ENCODE measurements around the gene ATP6V0A1.
A peak's percentile ranks its signal among the peaks of the same experiment; 100 is the strongest.
"Not testable (repeated sequence)": the region's sequence is repeated elsewhere in the genome, so short reads cannot be mapped to it uniquely, and the experiment has no call there.

The ATP6V0A1 gene

DNA sequence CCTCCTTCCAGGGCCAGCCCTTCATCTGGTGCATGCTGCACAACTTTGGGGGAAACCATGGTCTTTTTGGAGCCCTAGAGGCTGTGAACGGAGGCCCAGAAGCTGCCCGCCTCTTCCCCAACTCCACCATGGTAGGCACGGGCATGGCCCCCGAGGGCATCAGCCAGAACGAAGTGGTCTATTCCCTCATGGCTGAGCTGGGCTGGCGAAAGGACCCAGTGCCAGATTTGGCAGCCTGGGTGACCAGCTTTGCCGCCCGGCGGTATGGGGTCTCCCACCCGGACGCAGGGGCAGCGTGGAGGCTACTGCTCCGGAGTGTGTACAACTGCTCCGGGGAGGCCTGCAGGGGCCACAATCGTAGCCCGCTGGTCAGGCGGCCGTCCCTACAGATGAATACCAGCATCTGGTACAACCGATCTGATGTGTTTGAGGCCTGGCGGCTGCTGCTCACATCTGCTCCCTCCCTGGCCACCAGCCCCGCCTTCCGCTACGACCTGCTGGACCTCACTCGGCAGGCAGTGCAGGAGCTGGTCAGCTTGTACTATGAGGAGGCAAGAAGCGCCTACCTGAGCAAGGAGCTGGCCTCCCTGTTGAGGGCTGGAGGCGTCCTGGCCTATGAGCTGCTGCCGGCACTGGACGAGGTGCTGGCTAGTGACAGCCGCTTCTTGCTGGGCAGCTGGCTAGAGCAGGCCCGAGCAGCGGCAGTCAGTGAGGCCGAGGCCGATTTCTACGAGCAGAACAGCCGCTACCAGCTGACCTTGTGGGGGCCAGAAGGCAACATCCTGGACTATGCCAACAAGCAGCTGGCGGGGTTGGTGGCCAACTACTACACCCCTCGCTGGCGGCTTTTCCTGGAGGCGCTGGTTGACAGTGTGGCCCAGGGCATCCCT, 84.8 kb downstream of the ATP6V0A1 start:
- DNase-seq = no peak

DNA sequence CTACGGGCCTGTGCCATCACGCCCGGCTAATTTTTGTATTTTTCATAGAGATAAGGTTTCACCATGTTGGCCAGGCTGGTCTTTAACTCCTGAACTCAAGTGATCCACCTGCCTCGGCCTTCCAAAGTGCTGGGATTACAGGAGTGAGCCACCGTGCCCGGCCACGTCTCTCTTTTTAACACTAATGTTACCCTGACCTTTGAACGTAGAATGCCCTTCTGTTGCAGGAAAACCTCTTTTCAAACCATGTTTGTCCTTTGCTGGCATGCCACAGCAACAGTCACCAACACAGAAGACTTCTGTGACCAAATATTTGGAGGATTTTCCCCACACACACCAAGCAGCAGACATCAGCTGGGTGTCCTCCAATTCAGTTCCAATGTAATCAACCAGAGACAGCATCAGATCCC, 86.2 kb downstream of the ATP6V0A1 start:
- no peak for DNase-seq

DNA sequence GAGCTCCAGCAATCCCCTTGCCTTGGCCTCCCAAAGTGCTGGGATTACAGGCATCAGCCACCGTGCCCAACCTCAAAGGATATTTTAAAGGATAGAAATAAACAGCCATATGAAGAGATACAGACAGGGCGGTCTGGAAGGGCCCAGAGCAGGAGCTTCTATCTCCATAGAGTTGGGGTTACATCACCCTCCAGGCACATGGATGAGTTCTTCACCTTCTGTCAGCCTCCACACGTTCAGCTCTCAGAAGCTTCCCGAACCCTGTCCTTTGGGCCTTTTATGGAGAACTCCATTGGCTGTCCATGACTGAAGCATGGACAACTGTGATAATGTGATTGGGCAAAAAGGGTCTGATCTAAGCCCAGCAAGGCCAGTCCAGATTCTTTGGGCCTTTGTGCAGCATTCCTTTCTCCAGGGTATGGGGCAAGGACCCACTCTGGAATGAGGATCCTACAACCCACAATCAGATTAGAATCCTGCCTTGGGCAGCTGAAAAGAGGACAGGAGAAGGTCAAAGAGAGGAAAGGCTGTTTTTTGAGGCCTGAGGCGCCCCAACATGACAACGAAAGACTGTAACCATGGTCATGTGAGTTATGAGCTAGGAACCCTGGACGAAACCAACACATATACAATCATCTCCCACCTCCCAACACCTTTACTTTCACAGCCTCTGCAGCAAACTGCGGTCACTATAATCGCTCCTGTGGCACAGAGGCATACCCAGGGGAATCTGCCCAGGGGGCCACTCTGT, 87.3 kb downstream of the ATP6V0A1 start:
- DNase-seq = not testable (repeated sequence)

DNA sequence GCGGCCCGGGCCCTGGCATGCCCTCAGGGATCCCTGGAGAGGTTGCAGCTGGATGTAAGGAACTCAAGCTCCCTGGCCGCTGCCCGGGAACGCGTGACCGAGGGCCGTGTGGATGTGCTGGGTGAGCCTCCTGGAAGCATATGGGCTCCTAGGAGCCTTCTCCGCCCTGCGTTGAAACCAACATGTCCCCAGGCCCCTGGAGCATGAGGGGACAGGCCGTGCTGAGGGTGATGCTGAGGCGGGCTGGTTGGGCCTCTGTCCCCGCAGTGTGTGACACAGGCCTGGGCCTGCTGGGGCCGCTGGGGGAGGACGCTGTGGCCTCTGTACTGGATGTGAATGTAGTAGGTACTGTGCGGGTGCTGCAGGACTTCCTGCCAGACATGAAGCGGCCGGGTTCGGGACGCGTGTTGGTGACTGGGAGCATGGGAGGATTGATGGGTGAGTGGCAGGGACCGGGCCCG, 88.4 kb downstream of the ATP6V0A1 start:
- DNase-seq = no peak

DNA sequence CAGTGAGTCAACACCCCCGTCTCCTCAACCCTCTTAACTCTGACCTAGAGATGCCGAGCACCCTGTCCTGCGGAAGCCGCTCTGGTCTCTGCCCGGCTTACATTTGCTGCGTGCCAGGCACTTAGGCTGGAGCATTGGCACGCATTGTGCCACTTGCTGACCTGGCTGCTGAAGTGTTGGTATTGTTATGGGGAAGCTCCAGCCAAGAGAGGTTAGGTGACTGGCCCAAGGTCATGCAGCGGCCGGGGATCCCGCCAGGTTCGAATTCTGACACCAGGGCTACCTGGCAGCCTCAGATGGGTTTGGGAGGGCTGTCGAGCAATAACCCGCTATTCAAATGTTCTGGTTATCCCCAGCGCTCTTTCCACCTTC, 89.0 kb downstream of the ATP6V0A1 start:
- no peak for DNase-seq

DNA sequence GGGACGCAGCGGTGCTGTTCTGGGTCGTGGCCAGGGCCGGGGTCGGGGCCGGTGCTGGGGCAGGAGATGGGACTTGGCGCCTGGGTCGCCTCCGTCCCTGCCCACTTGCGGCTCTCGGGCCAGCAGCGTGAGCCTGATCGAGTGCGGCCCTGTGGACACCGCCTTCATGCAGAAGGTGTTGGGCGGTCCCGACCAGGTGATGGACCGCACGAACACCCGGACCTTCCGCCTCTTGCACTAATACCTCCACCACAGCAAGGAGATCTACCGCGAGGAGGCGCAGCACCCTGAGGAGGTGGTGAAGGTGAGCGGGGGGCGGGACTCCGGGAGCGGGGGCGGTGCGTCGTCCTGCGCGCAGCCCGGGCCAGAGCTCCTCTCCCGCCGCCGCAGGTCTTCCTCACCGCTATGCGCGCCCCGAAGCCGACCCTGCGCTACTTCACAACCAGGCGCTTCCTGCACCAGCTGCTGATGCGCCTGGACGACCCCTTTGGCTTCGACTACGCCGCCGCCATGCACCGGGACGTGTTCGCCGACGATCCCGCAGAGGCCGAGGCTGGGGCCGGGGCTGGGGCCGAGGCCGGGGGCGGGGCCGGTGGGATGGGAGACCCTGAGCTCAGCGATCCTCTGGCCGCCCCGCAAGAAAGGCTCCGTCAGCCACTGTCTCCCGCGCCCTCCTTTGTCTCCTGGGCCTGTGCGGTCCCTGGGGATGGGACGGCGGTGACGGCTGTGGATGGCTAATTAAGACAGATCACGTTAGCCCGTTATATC, 89.6 kb downstream of the ATP6V0A1 start:
- DNase-seq = peak; percentile 71

DNA sequence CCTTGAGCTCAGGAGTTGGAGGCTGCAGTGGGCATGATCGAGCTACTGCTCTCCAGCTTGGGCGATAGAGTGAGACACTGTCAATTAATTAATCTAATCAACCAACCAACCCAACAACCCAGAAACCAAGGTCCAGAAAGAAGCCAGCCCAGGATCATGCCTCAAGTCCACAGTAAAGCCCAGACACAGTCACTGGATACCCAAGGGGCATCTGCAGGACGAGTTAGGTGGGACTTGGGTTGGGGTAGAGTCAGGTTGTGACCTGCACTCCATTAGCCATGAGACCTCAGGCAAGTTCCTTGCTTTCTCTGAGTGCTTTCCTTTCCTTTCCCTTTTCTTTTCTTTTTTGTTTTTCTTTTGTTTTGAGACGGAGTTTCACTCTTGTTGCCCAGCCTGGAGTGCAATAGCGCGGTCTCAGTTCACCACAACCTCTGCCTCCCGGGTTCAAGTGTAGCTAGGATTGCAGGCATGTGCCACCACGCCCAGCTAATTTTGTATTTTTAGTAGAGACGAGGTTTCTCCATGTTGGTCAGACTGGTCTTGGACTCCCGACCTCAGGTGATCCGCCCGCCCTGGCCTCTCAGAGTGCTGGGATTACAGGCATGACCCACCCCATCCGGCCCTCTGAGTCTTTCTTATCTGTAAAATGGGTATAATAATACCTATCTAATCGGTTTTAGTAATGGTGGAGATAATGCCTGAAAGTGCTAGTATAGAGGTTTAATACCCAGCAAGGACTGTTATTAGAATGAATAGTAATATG, 90.5 kb downstream of the ATP6V0A1 start:
- no peak for DNase-seq

DNA sequence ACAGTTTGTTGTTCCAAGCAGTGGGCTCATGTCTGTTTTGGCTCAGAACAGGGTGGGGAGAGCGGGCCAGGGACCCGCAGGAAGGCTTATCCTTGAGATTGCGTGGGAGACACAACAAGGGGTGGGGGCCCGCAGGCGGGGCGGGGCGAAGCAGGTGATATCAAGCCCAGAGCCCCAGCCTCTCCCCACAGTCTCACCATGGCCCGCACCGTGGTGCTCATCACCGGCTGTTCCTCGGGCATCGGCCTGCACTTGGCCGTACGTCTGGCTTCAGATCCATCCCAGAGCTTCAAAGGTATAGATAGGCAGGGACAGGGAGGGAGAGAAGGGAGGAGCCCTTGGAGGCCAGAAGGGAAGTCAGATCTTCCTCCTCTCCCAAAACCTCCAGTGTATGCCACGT, 94.1 kb downstream of the ATP6V0A1 start, which contains the start of gene HSD17B1:
Gene HSD17B1, plus strand, starts transcription at position 188 of the 400 bp plus-strand sequence. Its CDS starts 11 bp downstream, at position 199.
- not testable (repeated sequence) for DNase-seq

DNA sequence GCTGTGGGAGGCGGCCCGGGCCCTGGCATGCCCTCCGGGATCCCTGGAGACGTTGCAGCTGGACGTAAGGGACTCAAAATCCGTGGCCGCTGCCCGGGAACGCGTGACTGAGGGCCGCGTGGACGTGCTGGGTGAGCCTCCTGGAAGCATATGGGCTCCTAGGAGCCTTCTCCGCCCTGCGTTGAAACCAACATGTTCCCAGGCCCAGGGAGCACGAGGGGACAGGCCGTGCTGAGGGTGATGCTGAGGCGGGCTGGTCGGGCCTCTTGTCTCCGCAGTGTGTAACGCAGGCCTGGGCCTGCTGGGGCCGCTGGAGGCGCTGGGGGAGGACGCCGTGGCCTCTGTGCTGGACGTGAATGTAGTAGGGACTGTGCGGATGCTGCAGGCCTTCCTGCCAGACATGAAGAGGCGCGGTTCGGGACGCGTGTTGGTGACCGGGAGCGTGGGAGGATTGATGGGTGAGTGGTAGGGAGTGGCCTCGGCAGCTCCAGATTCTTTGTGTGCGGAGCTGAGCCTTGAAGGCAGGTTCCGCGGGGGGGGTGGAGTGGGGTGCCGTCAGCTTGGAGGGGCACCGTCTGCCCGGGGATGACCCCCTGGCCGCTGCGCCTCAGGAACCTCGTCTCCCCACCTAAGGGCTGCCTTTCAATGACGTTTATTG, 94.6 kb downstream of the ATP6V0A1 start:
- no peak for DNase-seq

DNA sequence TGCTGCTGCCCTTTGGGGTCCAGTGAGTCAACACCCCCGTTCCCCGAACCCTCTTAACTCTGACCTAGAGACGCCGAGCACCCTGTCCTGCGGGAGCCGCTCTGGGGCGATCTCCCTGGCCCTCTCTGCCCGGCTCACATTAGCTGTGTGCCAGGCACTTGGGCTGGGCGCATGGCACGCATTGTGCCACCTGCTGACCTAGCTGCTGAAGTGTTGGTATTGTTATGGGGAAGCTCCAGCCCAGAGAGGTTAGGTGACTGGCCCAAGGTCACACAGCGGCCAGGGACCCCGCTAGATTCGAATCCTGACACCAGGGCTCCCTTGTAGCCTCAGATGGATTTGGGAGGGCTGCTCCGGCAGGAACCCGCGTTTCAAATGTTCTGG, 95.2 kb downstream of the ATP6V0A1 start:
- DNase-seq = peak; percentile 48

DNA sequence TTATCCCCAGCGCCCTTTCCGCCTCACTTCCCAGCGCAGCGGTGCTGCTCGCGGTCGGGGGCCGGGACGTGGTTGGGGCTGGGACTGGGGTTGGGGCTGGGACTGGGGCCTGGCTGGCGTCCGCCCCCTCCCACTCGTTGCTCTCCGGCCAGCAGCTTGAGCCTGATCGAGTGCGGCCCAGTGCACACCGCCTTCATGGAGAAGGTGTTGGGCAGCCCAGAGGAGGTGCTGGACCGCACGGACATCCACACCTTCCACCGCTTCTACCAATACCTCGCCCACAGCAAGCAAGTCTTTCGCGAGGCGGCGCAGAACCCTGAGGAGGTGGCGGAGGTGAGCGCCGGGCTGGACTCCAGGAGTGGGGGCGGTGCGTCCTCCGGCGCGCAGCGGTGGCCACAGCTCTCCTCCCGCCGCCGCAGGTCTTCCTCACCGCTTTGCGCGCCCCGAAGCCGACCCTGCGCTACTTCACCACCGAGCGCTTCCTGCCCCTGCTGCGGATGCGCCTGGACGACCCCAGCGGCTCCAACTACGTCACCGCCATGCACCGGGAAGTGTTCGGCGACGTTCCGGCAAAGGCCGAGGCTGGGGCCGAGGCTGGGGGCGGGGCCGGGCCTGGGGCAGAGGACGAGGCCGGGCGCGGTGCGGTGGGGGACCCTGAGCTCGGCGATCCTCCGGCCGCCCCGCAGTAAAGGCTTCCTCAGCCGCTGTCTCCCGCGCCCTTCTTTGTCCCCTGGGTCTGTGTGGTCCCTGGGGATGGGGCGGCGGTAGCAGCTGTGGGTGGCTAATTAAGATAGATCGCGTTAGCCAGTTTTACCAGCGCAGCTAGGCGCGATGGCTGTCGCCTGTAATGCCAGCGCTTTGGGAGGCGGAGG, 95.8 kb downstream of the ATP6V0A1 start:
- peak; percentile 94 for DNase-seq

DNA sequence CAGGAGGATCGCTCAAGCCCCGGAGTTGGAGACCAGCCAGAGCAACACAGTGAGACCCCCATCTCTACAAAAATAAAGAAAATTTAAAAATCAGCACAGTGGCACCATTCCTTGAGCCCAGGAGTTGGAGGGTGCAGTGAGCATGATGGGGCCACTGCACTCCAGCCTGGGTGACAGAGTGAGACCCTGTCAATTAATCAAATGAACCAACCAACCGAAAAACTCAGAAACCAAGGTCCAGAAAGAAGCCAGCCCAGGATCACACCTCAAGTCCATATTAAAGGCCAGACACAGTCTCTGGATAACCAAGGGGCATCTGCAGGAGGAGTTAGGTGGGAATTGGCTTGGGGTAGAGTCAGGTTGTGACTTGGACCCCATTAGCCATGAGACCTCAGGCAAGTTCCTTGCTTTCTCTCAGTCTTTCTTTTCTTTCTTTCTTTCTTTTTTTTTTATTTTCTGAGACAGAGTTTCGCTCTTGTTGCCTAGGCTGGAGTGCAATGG, 96.5 kb downstream of the ATP6V0A1 start:
- DNase-seq = no peak

DNA sequence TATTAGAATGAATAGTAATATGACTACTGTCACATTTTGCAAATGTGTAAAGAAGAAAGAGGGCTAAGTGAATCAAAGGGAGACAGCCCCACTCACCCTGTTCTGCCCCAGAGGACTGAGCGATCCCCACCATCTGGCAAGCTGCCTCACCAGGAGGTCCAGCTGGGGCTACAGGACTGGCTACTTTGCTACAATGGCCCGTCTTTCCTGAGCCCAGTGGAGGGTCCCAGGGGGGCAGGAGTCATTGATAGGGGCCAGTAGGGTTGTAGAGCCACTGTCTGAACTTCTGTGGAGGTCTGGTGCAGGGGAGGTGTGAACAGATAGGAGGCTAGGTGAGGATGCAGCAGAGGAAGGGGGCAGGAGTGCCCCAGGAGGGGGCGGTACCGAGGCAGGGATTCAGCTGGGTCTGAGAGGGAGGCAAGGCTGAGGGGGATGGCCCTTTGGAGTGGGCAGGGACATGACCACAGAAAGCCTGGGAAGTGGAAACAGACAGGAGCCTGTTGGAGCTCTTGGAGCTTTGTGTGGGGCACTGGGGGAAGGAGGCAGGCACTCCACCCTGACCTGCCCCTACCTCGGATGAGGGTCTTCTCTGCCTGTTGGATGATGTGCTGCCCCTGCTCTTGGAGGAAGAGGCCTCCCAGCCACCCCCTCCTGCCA, 97.4 kb downstream of the ATP6V0A1 start:
- not testable (repeated sequence) for DNase-seq

DNA sequence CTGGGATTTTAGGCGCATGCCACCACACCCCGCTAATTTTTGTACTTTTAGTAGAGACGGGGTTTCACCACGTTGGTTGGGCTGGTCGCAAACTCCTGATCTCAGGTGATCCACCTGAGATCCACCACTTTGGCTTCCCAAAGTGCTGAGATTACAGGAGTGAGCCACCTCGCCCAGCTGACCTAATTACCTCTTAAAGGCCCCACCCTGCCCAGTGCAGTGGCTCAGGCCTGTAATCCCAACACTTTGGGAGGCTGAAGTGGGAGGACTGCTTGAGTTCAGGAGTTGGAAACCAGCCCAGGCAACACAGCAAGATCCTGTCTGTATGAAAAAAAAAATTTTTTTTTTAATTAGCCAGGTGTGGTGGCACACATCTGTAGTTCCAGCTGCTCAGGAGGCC, 100.4 kb downstream of the ATP6V0A1 start:
- DNase-seq = no peak

DNA sequence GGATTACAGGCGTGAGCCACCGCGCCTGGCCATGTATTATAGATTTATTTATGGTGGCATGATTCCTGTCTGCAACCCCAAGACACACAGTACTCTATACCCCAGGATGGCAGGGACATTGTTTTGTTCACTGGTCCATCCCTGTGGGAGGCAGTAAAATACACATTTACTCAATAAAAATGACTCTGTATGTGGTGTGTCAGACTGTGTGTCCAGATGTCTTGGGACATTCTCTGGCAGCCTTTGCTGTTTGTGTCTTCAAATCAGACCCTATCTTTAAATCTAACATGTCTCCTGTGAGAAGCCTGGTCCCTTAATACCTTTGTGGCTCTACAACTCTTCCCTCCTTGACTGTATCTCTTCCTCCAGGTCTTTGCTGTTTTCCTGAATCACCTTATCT, 101.6 kb downstream of the ATP6V0A1 start:
- DNase-seq = no peak

DNA sequence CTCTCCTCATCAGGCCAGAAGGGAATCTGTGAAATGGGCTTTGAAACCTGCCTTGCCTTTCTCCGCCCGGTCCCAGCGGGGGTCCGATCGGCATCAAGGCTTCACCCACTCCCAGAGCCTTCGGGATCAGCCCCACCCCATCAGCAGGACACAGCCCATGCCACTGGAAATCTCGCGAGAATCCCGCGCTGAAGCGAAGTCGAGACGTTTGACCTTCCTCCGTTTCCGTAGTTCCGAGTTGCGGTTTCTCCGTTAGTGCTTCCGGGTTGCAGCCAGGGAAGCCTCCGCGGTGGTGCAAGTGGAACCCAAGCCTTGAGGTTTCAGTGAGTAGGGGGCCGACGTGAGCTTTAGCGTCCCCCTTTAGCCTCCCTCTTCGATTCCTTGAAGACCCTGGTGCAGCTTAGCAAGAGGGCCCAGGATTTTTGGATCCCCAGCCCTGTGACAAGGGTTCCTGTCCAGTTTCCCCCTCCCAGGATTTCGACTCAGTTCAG, 103.3 kb downstream of the ATP6V0A1 start, which contains the start of gene COASY:
Gene COASY, plus strand, starts transcription at position 252 of the 491 bp plus-strand sequence. CDS start 475 bp downstream, outside the sequence.
- DNase-seq = peak; percentile 98

DNA sequence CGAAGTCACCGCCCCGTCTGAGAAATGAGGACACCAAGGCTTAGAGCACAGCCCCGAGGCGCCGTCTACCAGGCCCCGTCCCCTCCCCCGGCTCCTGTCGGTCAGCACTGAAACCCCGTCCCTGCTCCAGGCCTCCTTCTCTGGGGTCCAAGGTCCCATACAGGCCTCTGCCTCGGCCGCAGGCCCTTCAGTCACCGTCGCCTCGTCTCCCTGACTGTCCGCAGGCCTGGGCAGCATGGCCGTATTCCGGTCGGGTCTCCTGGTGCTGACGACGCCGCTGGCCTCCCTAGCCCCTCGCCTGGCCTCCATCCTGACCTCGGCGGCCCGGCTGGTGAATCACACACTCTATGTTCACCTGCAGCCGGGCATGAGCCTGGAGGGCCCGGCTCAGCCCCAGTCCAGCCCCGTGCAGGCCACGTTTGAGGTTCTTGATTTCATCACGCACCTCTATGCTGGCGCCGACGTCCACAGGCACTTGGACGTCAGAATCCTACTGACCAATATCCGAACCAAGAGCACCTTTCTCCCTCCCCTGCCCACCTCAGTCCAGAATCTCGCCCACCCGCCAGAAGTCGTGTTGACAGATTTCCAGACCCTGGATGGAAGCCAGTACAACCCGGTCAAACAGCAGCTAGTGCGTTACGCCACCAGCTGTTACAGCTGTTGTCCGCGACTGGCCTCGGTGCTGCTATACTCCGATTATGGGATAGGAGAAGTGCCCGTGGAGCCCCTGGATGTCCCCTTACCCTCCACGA, 103.9 kb downstream of the ATP6V0A1 start:
- no peak for DNase-seq

DNA sequence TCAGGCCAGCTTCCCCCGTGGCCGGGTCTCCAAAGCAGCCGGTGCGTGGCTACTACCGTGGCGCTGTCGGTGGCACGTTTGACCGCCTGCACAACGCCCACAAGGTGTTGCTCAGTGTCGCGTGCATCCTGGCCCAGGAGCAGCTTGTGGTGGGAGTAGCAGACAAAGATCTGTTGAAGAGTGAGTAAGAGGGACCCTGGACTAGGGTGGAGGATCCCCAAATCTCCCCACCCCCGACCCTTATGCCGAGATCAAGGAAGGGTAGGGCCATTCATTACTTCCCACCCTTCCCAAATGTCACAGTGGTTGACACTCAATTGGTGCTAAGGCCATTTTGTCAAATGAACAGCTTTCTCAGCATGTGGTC, 104.4 kb downstream of the ATP6V0A1 start:
- DNase-seq = no peak

DNA sequence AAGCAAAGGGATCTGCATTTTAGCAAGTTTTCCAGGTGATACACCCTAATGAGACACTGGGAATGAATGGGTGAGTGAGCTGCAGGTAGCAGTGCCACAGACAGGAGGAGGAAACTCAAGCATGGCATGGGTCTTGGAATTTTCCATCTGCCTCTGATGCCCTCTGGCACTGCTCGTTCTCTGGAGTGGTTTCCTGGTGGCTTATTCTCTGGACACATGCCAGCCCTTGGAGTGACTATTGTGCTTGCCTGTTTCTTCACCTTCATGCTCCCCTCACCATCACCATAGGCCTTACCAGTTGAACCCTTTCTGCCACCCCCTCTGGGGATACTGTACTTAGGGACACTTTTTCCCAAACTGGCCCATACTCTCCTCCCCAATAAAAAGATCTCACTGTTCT, 104.9 kb downstream of the ATP6V0A1 start:
- no peak for DNase-seq
